ENCODE results near the gene XRCC1. TPM values are rescaled to one million over a fixed set of nuclear protein-coding genes. Genes with fewer than 3 reads are reported as not detected.

The XRCC1 gene
- total RNA-seq, 6 experiments from 2014 or later, result 5.5 to 8.4 (median 7.5) TPM

DNA sequence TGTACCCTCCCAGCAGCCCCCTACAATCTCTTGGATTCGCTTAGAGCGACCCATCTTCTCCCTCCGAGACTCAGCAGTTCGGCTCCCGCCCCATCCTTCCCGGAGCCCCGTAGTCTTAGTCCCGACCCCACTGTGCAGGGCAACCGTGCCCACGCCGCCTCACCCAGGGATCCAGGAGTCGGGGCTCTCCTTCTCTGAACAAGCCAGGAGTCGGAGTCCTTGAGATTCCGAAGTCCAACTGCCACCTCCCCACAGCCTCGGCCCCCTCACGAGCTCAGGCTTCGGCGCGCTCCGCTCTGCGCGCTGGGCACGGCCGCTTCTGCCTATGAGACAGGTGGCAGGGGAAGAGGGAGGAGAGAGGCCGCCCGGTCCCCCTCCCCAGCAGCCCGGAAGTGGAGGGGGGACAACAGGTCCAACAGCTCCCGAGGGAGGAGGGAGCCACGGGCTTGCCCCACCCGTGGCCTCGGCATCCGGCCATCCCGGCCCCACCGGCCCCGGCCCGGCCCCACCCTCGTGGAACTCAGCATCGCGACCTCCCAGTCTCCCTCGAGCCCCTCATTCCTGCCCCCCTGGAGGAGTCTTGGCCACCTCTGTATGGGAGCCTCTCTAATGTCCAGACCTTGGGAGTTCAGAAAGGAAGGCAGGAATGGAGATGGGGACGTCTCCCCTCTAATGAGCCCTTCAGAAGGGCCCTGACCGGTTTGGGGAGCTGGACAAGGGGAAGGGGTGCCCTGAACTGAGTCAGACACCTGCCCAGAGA, 70.7 kb downstream of the XRCC1 start, which contains the start of gene PHLDB3:
PHLDB3 (minus strand) TSS at position 321 of the 760 bp plus-strand sequence. CDS start 628 bp downstream, outside the sequence.
- 2% methylated on average over 17 of the region's 42 CpGs for WGBS (ENCODE audit: insufficient coverage, low coverage, low lambda C conversion rate, missing lambda C conversion rate)
- peak within 1 kb of the TSS; percentile 78 to 91 (median 90) for H3K27ac ChIP-seq

DNA sequence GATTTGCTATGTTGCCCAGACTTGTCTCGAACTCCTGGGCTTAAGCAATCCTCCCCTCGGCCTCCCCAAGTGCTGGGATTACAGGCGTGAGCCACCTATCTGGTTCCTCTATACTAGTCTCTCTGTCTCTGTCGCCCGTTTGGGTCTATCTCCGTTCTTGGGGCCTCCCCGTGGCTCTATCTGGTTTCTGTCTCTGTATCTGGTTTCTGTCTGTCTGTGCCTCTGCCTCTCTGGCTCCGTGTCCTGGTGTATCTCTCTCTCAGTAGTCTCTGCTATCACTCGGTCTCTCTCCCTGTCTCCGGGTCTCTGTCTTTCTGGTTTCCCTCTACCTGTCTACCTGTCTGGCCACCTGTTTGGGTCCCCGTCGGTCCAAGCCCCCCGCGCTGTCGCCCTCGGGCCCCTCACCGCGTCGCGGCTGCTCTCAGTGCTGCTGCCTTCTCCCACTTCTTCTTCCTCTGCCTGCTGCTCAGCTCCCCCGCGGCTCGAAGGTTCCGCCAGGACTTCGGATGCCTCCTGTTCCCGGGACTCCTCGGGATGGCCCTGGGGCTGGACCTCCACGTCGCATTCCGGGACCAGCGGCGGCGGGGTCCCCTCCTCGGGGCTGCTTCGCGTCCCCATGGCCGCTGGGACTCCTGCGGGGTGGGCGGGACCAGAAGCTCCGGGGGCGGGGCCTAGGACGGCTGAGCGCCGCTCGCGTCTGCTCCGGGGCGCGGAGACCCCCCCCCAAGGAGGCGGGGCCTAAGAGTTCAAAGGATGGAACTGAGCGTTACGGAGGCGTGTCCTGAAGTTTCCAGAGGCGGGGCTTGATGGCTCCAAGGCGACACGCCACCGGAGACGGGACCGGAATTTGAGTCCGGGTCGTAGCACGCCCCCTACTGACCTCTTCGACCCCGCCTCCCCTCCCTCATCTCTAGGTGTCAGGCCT, 71.6 kb downstream of the XRCC1 start:
- WGBS (ENCODE audit: insufficient coverage, low coverage, low lambda C conversion rate, missing lambda C conversion rate), result 1% methylated on average over 33 of the region's 64 CpGs
- Histone ChIP-seq H3K27me3 (no peaks in the 10 kb centered on the region), H3K4me1 (peaks cover 0 to 39% (median 8%) of the 10 kb centered on the region in 4 donors), H3K36me3 (peaks cover 0 to 10% (median 5%) of the 10 kb centered on the region in 4 donors), H3K9me3 (no peaks in the 10 kb centered on the region), H3K27ac (peak overlapping the region; percentile 78 to 91 (median 90)), H3K4me3 (peak overlapping the region; percentile 74 to 90 (median 76))
- TF ChIP-seq, protein P1, sequence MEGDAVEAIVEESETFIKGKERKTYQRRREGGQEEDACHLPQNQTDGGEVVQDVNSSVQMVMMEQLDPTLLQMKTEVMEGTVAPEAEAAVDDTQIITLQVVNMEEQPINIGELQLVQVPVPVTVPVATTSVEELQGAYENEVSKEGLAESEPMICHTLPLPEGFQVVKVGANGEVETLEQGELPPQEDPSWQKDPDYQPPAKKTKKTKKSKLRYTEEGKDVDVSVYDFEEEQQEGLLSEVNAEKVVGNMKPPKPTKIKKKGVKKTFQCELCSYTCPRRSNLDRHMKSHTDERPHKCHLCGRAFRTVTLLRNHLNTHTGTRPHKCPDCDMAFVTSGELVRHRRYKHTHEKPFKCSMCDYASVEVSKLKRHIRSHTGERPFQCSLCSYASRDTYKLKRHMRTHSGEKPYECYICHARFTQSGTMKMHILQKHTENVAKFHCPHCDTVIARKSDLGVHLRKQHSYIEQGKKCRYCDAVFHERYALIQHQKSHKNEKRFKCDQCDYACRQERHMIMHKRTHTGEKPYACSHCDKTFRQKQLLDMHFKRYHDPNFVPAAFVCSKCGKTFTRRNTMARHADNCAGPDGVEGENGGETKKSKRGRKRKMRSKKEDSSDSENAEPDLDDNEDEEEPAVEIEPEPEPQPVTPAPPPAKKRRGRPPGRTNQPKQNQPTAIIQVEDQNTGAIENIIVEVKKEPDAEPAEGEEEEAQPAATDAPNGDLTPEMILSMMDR (IDR thresholded peaks at IDR 0.05), result peak in 2 of 4 donors; percentile 19 to 35
- TF ChIP-seq POLR2A (IDR thresholded peaks at IDR 0.05), result peak; percentile 67
- DNase-seq (peak; percentile 98 to 99 (median 98)), ATAC-seq (peak; percentile 94 to 97 (median 96))
- intact Hi-C loops (cut with DNase I), result no loop called here

More for the DNA sequence above, 70.7 kb downstream of the XRCC1 start, which contains the start of gene PHLDB3:
- Histone ChIP-seq H3K4me1 (peaks cover 0 to 32% (median 7%) of the 10 kb centered on the region in 4 donors), H3K9me3 (no peaks in the 10 kb centered on the region), H3K4me3 (peak within 1 kb of the TSS; percentile 74 to 90 (median 76)), H3K36me3 (peaks cover 0 to 13% (median 6%) of the 10 kb centered on the region in 4 donors), H3K27me3 (no peaks in the 10 kb centered on the region)
- intact Hi-C loops (cut with DNase I), result no loop called here
- DNase-seq, result peak; percentile 55 to 63 (median 60)
- peak; percentile 33 to 50 (median 36) for ATAC-seq
- TF ChIP-seq, protein P1 (IDR thresholded peaks at IDR 0.05), result no peak

DNA sequence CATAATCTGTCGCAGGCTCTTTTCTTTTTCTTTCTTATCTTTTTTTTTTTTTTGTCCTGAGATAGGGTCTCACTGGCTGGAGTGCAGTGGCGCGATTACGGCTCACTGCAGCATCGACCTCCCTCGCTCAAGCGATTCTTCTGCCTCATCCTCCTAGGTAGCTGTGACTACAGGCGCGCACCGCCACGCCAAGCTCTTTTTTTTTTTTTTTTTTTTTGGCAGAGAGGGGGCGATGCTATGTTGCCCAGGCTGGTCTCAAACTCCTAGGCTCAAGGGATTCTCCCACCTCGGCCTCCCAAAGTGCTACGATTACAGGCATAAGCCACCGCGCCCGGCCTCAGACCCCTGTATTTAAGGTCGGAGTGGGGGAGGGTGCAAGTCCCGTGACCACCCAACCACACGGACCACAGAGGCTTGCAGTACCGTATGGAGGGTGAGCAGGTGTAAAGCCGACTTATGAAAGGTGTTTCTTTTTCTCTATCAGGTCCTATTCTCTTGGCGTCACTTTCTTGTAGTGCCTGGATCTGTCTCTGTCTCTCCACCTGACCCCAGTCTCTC, 72.8 kb downstream of the XRCC1 start:
- Histone ChIP-seq H3K9me3 (no peaks in the 10 kb centered on the region), H3K4me1 (peaks cover 0 to 49% (median 14%) of the 10 kb centered on the region in 4 donors), H3K27ac (peak overlapping the region in 1 of 3 donors; percentile 90), H3K36me3 (peaks cover 0 to 3% (median under 1%) of the 10 kb centered on the region in 4 donors), H3K27me3 (no peaks in the 10 kb centered on the region), H3K4me3 (peak overlapping the region in 1 of 3 donors; percentile 76)
- ATAC-seq (no peak), DNase-seq (no peak)
- intact Hi-C loops (cut with DNase I), result no loop called here
- no peak for TF ChIP-seq POLR2A (IDR thresholded peaks at IDR 0.05)
- TF ChIP-seq, protein P1 (IDR thresholded peaks at IDR 0.05), result no peak
- WGBS (ENCODE audit: insufficient coverage, low coverage, low lambda C conversion rate, missing lambda C conversion rate), result 85% methylated on average over 9 of the region's 23 CpGs

Measured in right lobe of liver (tissue), 6 donors.